Endometrium (tissue), 2 donors: ENCODE data around the gene GPR78.
A peak's percentile ranks its signal among the peaks of the same experiment; 100 is the strongest.

Experiments used
- FAIRE-seq: peaks from 2 replicates; lab custom pipeline; 2012; peaks lifted over from hg19 to GRCh38; lab: Jason Lieb, UNC
- donor health status: control.
- donor health status: control.

GPR78 gene

GRCh38 chr4:8580321-8581093 lies at the start of gene GPR78:
TSS of gene GPR78 (plus strand) at chr4:8580392. CDS start at chr4:8580983, 591 bp downstream.
- no peak for FAIRE-seq

GRCh38 chr4:8532245-8532781 lies 47.9 kb upstream of the GPR78 start:
- FAIRE-seq = no peak

- FAIRE-seq = no peak
Measured at GRCh38 chr4:8533274-8533865, 46.8 kb upstream of the GPR78 start.

DNA sequence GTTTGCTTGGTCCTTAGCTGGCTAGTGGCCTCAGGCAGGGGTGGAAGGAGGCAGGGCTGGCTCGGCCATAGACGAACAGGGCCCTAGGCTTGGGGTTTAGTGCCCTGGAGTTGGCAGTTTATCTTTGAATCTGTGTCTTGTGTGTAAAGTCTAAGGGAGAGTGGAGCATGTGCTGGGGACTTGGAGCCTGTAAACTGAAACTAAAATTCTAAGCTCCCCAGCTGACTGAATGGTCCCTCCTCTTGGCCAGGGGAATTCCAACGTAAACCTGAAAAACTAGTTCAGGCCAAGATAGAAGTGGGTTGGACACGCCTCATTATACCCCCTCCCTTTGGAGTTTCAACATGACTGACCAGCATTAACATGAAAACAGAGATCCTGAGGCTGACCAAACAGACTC lies 46.1 kb upstream of the GPR78 start:
- FAIRE-seq = peak; percentile 31

DNA sequence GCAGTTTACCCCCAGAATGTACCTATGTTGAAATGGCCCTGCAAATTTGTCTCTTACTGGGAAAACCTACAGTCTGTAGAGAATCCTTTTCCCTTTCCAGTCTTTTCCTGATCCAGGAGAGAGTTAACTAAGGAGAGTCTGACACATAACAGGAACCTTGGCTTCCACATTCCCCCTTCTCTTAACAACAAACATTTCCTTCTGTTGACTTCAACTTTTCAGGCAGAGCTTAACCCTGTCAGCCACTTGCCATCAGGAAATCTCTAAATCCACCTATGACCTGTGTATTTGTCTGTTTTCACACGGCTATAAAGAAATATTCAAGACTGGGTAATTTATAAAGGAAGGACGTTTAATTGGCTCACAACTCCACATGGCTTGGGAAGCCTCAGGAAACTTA lies 45.6 kb upstream of the GPR78 start:
- FAIRE-seq = no peak

DNA sequence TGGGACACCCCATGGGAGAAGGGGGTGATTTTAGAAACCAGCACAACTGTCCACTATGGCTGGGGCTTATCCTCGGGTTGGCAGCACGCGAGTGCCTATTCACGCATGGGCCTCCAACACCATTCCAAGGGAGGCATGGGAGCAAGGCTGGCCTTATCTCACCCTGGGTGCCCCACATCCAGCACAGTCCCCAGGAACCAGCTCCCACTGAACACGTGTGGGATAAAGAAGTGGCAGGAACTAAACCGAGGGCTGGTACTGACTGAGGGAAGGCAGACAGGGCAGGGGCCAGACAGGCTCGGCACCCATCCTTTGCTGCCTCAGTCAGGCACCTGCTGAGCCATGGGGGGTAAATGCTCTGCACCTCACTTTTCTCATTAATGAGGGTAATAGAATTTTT lies 43.7 kb upstream of the GPR78 start:
- no peak for FAIRE-seq

GRCh38 chr4:8537041-8537461 lies 43.1 kb upstream of the GPR78 start:
- FAIRE-seq = no peak

DNA sequence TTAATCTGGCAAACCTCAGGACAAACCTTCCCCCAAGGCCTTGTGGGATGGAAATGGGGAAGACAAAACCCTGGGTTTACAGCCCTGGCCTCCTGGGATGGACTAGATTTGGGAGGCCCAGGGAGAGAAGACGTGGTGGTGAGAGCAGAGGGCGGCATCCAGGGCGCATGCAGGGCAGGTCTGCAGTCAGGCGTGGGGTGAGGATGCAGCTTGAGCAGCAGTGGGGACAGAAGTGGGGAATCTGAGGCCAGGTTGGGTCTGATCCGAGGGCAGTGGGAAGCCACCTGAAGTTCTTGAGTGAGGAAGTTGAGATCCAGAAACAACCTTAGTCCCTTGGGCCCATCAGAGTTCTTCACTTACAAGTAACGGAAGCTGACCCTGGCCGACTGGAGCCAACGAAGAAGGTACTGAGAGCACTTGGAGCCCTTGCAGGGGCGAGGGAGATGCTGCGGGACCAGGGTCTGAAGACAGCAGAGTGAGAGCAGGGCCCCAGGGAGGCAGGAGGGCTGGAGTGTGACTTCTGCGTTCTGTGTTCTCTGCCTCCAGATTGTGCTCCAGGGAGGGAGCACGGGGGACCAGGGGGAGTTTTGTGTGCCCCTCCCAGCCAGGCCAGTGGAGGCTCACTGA lies 42.0 kb upstream of the GPR78 start:
- no peak for FAIRE-seq

DNA sequence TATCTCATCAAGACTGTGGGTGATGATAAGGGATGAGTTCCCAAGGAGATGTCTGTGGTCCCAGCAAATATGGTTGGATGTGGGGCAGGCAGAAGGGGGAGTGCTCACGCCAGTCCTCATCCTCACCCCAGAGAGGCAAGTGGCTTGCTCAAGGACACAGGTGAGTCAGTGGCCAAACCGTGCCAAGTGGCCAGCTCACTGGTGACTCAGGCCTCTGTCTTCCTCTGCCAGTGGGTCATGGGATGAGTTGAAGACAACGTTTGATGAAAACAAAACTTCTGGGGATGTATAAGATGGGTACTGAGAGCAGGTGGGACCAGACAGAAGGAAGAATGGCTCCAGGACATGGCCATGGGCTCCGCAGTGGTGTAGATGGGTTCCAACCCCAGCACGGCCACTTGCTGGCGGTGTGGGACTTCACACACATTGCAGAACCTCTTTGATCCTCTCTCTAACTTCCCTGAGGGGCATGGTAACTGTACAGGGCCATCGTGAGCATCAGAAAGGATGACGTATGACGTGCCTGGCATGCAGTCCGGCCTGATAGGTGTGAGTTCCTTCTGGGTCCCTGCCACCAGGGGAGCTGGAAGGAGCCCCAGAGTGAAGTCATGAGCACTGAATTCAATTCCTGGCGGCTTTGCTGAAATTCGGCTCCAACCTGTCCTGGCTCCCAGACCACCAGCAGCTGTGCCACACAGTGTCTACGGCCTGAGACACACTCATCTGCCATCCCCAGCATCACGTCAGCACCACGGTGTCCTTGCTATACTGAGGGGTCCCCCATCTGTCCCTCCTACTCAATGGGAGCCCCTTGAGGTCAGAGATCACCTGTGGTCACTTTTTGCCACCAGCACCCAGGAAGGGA lies 41.3 kb upstream of the GPR78 start:
- FAIRE-seq = no peak

GRCh38 chr4:8539661-8540060 lies 40.5 kb upstream of the GPR78 start:
- FAIRE-seq = no peak

- FAIRE-seq = no peak
Measured at GRCh38 chr4:8540072-8540471, 40.1 kb upstream of the GPR78 start.

DNA sequence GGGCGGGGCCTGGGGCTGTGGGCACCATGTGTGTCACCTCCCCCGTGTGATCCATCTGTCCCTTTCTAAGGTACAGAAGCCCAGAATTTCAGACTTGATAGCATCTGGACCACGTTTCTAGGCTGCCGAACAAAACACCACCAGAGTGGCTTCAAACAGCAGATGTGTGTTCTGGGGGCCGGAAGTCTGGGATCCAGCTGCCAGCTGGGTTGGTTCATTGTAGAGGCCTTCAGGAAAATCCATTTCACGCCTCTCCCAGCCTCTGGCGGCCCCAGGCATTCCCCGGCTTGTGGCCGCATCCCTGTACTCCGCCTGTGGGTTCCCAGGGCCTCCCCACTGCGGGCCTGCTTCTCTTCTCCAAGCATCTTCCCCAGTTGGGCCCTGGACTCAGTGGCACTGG lies 39.6 kb upstream of the GPR78 start:
- FAIRE-seq = no peak

GRCh38 chr4:8540991-8541390 lies 39.2 kb upstream of the GPR78 start:
- no peak for FAIRE-seq

GRCh38 chr4:8541981-8542715 lies 38.0 kb upstream of the GPR78 start:
- no peak for FAIRE-seq

GRCh38 chr4:8542776-8543525 lies 37.2 kb upstream of the GPR78 start:
- no peak for FAIRE-seq

- FAIRE-seq = no peak
Measured at GRCh38 chr4:8543623-8544022, 36.6 kb upstream of the GPR78 start.

GRCh38 chr4:8544282-8544681 lies 35.9 kb upstream of the GPR78 start:
- FAIRE-seq = no peak

GRCh38 chr4:8544741-8545438 lies 35.3 kb upstream of the GPR78 start:
- no peak for FAIRE-seq

DNA sequence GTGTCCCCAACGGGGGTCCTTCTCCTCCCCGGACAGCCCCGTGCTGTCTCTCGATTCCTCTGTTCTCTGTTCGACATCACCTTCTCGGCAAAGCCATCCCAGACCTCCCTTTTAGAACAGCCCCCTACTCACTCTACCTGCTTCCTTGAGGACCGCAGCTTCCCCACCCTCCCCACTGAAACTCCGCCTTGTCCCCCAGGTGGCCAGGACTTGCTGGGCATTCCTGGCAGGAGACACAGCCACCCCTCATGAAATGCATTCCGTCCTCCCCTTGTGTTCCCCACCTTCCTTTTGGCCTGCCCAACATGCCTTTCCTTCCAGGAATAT lies 34.8 kb upstream of the GPR78 start:
- no peak for FAIRE-seq

- FAIRE-seq = no peak
Measured at GRCh38 chr4:8546766-8547107, 33.5 kb upstream of the GPR78 start.
